COLO668 (cell line): ENCODE results near the gene ELMOD3.

Source experiments
- DNase-seq: peaks from one replicate; lab custom pipeline; 2025; ENCODE audit not compliant: unreplicated experiment; lab: John Stamatoyannopoulos, UW

Gene ELMOD3

GRCh38 chr2:85422072-85422457 is 67.5 kb downstream of the ELMOD3 start:
- no peak for DNase-seq

- no peak for DNase-seq
These were observed 69.0 kb downstream of the ELMOD3 start for GRCh38 chr2:85423525-85423924.

GRCh38 chr2:85425588-85425987 is 71.0 kb downstream of the ELMOD3 start:
- no peak for DNase-seq

GRCh38 chr2:85427300-85427835 is 72.8 kb downstream of the ELMOD3 start:
- no peak for DNase-seq

- DNase-seq, result no peak
These were observed 73.8 kb downstream of the ELMOD3 start for GRCh38 chr2:85428343-85428881.

- no peak for DNase-seq
These were observed 74.8 kb downstream of the ELMOD3 start for GRCh38 chr2:85429213-85429923.

- no peak for DNase-seq
These were observed 75.3 kb downstream of the ELMOD3 start for GRCh38 chr2:85429924-85430289.

- no peak for DNase-seq
These were observed 76.4 kb downstream of the ELMOD3 start for GRCh38 chr2:85430752-85431569.

GRCh38 chr2:85431570-85432205 is 77.1 kb downstream of the ELMOD3 start:
- no peak for DNase-seq

GRCh38 chr2:85433511-85434089 is 79.0 kb downstream of the ELMOD3 start:
- DNase-seq, result peak; percentile 73

GRCh38 chr2:85434696-85435095 is 80.1 kb downstream of the ELMOD3 start:
- no peak for DNase-seq

GRCh38 chr2:85435220-85435958 is 80.8 kb downstream of the ELMOD3 start:
- DNase-seq, result no peak

GRCh38 chr2:85435981-85436835 is 81.6 kb downstream of the ELMOD3 start:
- peak; percentile 36 for DNase-seq

GRCh38 chr2:85436836-85437487 is 82.4 kb downstream of the ELMOD3 start:
- DNase-seq, result peak; percentile 22

- DNase-seq, result peak; percentile 90
These were observed 83.1 kb downstream of the ELMOD3 start for GRCh38 chr2:85437488-85438200.

- DNase-seq, result peak; percentile 58
These were observed 83.8 kb downstream of the ELMOD3 start for GRCh38 chr2:85438201-85439024.

GRCh38 chr2:85439025-85439472 is 84.5 kb downstream of the ELMOD3 start:
- DNase-seq, result no peak
